ENCODE measurements around the gene CCDC106. TPM values are rescaled to one million over a fixed set of nuclear protein-coding genes. Genes with fewer than 3 reads are reported as not detected.

CCDC106 gene
- 14.7 and 15.6 TPM in 2 replicates for total RNA-seq

GRCh38 chr19:55647732-55648584 lies at the start of gene CCDC106:
Gene CCDC106, plus strand, starts transcription at chr19:55648212. Its CDS starts 835 bp downstream, at chr19:55649047.

GRCh38 chr19:55599468-55599841 lies 48.6 kb upstream of the CCDC106 start, which contains the start of gene FIZ1:
Gene FIZ1, minus strand, starts transcription at chr19:55599517. Its CDS starts 1,652 bp downstream, at chr19:55597865.

GRCh38 chr19:55599842-55600661 lies 48.0 kb upstream of the CCDC106 start, which contains the start of gene ZNF524:
Gene ZNF524, plus strand, starts transcription at chr19:55600288. Its CDS starts 1,825 bp downstream, at chr19:55602113.

DNA sequence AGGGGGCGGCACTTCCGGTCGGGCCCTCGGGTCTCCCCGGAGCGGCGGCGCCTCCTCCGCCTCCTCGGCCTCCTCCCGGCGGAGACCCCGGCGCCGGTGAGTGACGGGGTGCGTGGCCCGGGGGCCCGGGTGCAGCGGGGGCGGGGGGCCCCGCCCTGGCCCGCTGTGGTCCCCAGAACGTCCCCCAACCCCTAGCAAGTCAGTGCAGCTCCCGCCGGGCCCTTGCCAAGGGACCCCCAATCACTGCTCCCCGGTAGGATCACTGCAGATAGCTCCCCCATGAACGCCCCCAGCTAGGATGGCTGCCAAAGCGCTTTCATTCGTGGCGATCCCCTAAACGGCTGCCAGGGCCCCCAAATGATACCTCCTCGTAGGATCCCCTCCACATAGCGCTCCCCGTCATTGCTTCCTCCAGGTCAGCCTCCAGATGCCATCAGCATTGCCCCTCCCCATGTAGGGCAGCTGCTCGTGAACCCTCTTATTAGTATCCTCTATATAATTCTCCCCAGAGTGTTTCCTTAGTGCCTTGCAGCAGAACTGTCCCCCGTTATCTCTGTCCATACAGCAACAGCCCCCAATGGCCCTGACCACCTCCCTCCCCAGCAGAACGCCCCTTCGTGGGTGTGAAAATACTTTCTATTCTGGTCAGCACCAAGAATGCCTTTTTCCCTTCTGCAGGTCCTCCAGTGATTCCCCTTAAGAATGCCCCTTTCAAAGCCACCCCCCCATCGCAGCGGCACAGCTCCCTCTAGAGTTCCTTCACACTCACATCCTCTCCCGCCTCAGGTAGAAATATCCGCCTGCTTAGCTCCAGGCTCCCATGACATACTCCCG lies 42.2 kb upstream of the CCDC106 start, which contains the start of gene ZNF865:
ZNF865 (plus strand) TSS at position 11 of the 834 bp plus-strand sequence. CDS start 7,972 bp downstream, outside the sequence.

GRCh38 chr19:55624109-55625003 lies 23.7 kb upstream of the CCDC106 start, which contains the start of gene ZNF784:
Gene ZNF784, minus strand, starts transcription at chr19:55624566. Its CDS starts 5 bp downstream, at chr19:55624561.

DNA sequence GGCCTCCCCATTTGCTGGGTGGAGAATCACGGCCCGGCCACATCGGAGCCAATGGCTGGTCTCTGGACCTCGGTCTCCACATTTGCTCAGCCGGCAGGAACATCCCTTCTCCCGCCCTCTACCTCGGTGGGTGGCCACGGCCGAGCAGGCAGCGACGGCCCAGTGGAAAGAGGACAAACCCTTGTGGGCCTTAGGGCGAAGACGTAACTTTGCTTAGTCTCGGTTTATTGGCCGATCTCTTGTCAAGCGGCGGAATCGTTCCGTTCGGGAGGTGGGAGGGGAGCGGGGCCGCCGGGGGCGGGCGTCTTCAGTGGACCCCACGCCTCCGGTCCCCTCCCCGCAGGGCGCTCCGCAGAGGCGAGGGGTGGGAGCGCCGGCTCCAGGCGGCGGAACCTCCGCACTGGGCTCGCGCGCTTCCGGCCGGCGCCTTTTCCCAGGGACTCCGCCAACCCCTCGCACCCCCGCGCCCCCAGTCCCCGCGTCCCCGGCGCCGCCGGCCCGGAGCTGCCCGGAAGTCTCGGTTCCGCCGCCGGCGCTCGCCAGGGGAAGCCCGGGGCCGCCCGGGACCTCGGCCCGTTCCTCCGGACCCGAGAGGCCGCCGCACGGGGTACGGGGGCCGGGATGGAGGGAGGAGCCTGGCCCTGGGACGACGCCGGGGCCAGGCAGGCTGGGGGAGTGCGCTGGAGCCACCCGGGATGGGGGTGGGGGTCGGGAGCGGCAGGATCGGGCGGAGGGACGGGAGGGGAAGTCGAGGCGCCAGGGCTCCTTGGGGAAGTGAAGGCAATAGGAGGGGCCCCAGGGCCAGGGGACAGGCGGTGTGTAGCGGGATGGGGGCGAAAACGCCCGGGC lies 7.2 kb upstream of the CCDC106 start, which contains the start of gene ZNF580:
ZNF580 (plus strand) TSS at position 426 of the 849 bp plus-strand sequence. CDS start 1,507 bp downstream, outside the sequence.

GRCh38 chr19:55643003-55643886 lies 4.8 kb upstream of the CCDC106 start, which contains the start of gene ZNF581:
Gene ZNF581, plus strand, starts transcription at chr19:55643649. Its CDS starts 923 bp downstream, at chr19:55644572.

GRCh38 chr19:55654868-55655647 lies 7.0 kb downstream of the CCDC106 start, which contains the start of gene U2AF2:
Gene U2AF2, plus strand, starts transcription at chr19:55655035. Its CDS starts 70 bp downstream, at chr19:55655105.

GRCh38 chr19:55674841-55675660 lies 27.0 kb downstream of the CCDC106 start, which contains the start of gene EPN1:
Gene EPN1, plus strand, starts transcription at chr19:55675226. Its CDS starts 3,402 bp downstream, at chr19:55678628.

Other genes with a start within 250 kb of the CCDC106 start
- gene UBE2S, start 240.4 kb upstream of the CCDC106 start, total RNA-seq = 249 and 263 TPM in 2 replicates
- not detected in 2 replicates for gene SHISA7, start 204.9 kb upstream of the CCDC106 start, total RNA-seq
- 74.8 and 86.4 TPM in 2 replicates for gene ISOC2, start 186.6 kb upstream of the CCDC106 start, total RNA-seq
- not detected in 2 replicates for gene C19orf85, start 183.5 kb upstream of the CCDC106 start, total RNA-seq
- 5.4 and 9.4 TPM in 2 replicates for gene ZNF628, start 171.6 kb upstream of the CCDC106 start, total RNA-seq
- gene NAT14, start 163.0 kb upstream of the CCDC106 start, total RNA-seq = 25.1 and 29.8 TPM in 2 replicates
- 0.89 and 1.7 TPM in 2 replicates for gene SSC5D, start 159.8 kb upstream of the CCDC106 start, total RNA-seq
- not detected in 2 replicates for gene SBK2, start 111.1 kb upstream of the CCDC106 start, total RNA-seq
- 0.15 TPM in 1 of 2 replicates, not detected in the other for gene SBK3, start 102.7 kb upstream of the CCDC106 start, total RNA-seq
- gene ZNF579, start 67.4 kb upstream of the CCDC106 start, total RNA-seq = 5.0 and 5.2 TPM in 2 replicates
- 4.5 and 4.9 TPM in 2 replicates for gene FIZ1, start 48.7 kb upstream of the CCDC106 start, total RNA-seq
- gene ZNF524, start 47.9 kb upstream of the CCDC106 start, total RNA-seq = 19.3 and 19.7 TPM in 2 replicates
- 2.4 and 3.2 TPM in 2 replicates for gene ZNF865, start 42.6 kb upstream of the CCDC106 start, total RNA-seq
- 1.9 and 3.0 TPM in 2 replicates for gene ZNF784, start 23.6 kb upstream of the CCDC106 start, total RNA-seq
- gene ZNF580, start 7.2 kb upstream of the CCDC106 start, total RNA-seq = 10.4 and 15.0 TPM in 2 replicates
- gene ZNF581, start 4.6 kb upstream of the CCDC106 start, total RNA-seq = 20.5 and 26.3 TPM in 2 replicates
- gene U2AF2, start 6.8 kb downstream of the CCDC106 start, total RNA-seq = 197 and 225 TPM in 2 replicates
- 103 and 112 TPM in 2 replicates for gene EPN1, start 27.0 kb downstream of the CCDC106 start, total RNA-seq
- gene NLRP9, start 90.2 kb downstream of the CCDC106 start, total RNA-seq = not detected in 2 replicates
- not detected in 2 replicates for gene RFPL4A, start 110.9 kb downstream of the CCDC106 start, total RNA-seq
- gene RFPL4AL1, start 120.9 kb downstream of the CCDC106 start, total RNA-seq = not detected in 2 replicates
- not detected in 2 replicates for gene NLRP11, start 183.8 kb downstream of the CCDC106 start, total RNA-seq
- not detected in 2 replicates for gene NLRP4, start 188.3 kb downstream of the CCDC106 start, total RNA-seq